ENCODE data around the gene MBD6.

DNA sequence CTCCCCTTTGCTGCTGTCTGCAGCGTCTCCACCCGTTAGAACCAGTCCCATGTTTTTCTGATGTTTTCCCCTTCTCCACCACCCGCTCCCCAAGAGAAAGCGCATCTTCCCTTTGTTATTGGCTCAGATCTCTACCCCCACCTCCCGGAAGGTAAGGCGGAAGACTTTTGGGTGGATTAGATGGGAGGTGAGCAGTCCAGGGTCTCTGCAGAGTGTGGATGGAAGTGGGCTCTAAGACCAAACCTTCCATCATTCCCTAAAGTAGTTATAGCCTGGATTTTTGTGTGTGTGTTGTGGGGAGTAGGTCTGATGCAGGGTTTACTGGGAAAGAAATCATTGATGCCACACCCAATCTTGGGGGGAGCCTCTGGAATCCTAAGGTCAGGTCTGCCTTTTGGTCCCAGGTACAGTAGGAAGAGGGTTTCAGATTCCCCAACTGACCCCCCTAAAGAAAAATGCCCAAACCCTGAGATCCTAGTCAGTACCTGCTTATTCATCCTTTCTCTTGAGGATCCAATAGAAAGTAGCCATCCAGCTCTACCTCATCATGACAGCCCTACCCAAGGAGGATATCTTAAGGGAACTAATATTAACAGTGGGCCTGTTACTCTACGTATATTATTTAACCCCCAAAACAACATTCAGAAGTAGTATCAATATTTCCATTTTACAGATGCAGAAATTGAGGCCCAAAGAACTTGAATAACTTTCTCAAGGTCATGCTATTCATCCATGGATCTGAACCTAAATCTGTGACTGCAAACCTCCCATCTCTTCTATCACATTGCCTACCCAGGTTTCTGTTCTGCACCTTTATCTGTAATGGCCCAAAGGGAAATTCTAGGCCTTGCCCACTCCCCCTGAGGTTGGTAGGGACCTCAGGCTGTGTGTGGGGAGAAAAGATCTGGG, 28.3 kb downstream of the MBD6 start:
- TF ChIP-seq CEBPB (IDR thresholded peaks at IDR 0.05) (no peak), FOXM1 (IDR thresholded peaks at IDR 0.05; ENCODE audit: borderline replicate concordance, low read depth) (no peak), EP300 (IDR thresholded peaks at IDR 0.05; ENCODE audit: borderline replicate concordance) (no peak), TEAD4 (IDR thresholded peaks at IDR 0.05) (no peak), TCF12 (IDR thresholded peaks at IDR 0.05; ENCODE audit: low read depth) (no peak), TAF1 (IDR thresholded peaks at IDR 0.05; ENCODE audit: low read depth) (no peak), ZBTB7A (IDR thresholded peaks at IDR 0.05; ENCODE audit: low read depth) (no peak), CREB1 (IDR thresholded peaks at IDR 0.05; ENCODE audit: low read depth) (no peak), RAD21 (IDR thresholded peaks at IDR 0.05; ENCODE audit: low read depth) (no peak), NFIC (IDR thresholded peaks at IDR 0.05) (no peak), EGR1 (IDR thresholded peaks at IDR 0.05) (no peak)
- TF ChIP-seq, protein P1, sequence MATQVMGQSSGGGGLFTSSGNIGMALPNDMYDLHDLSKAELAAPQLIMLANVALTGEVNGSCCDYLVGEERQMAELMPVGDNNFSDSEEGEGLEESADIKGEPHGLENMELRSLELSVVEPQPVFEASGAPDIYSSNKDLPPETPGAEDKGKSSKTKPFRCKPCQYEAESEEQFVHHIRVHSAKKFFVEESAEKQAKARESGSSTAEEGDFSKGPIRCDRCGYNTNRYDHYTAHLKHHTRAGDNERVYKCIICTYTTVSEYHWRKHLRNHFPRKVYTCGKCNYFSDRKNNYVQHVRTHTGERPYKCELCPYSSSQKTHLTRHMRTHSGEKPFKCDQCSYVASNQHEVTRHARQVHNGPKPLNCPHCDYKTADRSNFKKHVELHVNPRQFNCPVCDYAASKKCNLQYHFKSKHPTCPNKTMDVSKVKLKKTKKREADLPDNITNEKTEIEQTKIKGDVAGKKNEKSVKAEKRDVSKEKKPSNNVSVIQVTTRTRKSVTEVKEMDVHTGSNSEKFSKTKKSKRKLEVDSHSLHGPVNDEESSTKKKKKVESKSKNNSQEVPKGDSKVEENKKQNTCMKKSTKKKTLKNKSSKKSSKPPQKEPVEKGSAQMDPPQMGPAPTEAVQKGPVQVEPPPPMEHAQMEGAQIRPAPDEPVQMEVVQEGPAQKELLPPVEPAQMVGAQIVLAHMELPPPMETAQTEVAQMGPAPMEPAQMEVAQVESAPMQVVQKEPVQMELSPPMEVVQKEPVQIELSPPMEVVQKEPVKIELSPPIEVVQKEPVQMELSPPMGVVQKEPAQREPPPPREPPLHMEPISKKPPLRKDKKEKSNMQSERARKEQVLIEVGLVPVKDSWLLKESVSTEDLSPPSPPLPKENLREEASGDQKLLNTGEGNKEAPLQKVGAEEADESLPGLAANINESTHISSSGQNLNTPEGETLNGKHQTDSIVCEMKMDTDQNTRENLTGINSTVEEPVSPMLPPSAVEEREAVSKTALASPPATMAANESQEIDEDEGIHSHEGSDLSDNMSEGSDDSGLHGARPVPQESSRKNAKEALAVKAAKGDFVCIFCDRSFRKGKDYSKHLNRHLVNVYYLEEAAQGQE (IDR thresholded peaks at IDR 0.05; ENCODE audit: low read depth), result no peak
- TF ChIP-seq, protein P2, sequence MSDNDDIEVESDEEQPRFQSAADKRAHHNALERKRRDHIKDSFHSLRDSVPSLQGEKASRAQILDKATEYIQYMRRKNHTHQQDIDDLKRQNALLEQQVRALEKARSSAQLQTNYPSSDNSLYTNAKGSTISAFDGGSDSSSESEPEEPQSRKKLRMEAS (IDR thresholded peaks at IDR 0.05), result no peak
- TF ChIP-seq, protein P3, sequence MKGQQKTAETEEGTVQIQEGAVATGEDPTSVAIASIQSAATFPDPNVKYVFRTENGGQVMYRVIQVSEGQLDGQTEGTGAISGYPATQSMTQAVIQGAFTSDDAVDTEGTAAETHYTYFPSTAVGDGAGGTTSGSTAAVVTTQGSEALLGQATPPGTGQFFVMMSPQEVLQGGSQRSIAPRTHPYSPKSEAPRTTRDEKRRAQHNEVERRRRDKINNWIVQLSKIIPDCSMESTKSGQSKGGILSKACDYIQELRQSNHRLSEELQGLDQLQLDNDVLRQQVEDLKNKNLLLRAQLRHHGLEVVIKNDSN (IDR thresholded peaks at IDR 0.05), result no peak
